HEK293 (cell line): ENCODE measurements around the gene THEM4.

ENCODE experiments used
- CTCF ChIA-PET: fragments of 350-600 bp; formaldehyde crosslinking; extraction: SDS; loops from one replicate; lab custom pipeline; 2021; ENCODE audit warnings: antibody characterized with exemption; lab: Yijun Ruan, JAX
- POLR2A ChIA-PET: fragments of 300-600 bp; formaldehyde crosslinking; extraction: SDS; loops from one replicate; lab custom pipeline; 2020; ENCODE audit warnings: antibody characterized with exemption, inconsistent platforms; lab: Yijun Ruan, JAX
- H3K27ac ChIP-seq: fragments of 200-500 bp; sonication (Bioruptor generic); 2 replicates; pipeline ENCODE4 v1.5.1; 2014; ENCODE audit warnings: low read depth, low read length, control low read depth, inconsistent platforms; ENCODE audit errors: extremely low read depth
- H3K36me3 ChIP-seq, 2 experiments: fragments of 200-500 bp in 1 of 2; sonication (Bioruptor generic) in 1 of 2; 1 replicate in 1 of 2; 2 replicates in 1 of 2; pipeline ENCODE4 v1.5.1; 2014 to 2017; ENCODE audit warnings: inconsistent platforms in 2 of 2, low read length in 2 of 2; ENCODE audit not compliant: control insufficient read depth in 2 of 2, insufficient read depth in 1 of 2
- H3K4me1 ChIP-seq: fragments of 200-500 bp; sonication (Bioruptor generic); 2 replicates; pipeline ENCODE4 v1.5.1; 2014; ENCODE audit warnings: mild to moderate bottlenecking, low read length, inconsistent platforms; ENCODE audit not compliant: control insufficient read depth, insufficient read depth
- H3K4me3 ChIP-seq: 2 replicates; pipeline ENCODE4 v1.5.1; 2011; ENCODE audit warnings: low read depth, mild to moderate bottlenecking, control low read depth, low read length, moderate library complexity
- H3K9me3 ChIP-seq: fragments of 200-500 bp; sonication (Bioruptor generic); 2 replicates; pipeline ENCODE4 v1.5.1; 2014; ENCODE audit warnings: low read depth, low read length, inconsistent platforms; ENCODE audit not compliant: control insufficient read depth, insufficient read depth
- ZNF112 ChIP-seq: fragments of 450-650 bp; formaldehyde crosslinking; IDR thresholded peaks from 2 replicates; pipeline ENCODE4 v1.5.0; 2017; ENCODE audit warnings: missing biosample characterization, missing genetic modification characterization
- ZNF585B ChIP-seq: fragments of 450-650 bp; formaldehyde crosslinking; IDR thresholded peaks from 2 replicates; pipeline ENCODE4 v1.5.1; 2016; ENCODE audit warnings: missing biosample characterization, missing genetic modification characterization
- ZNF629 ChIP-seq: fragments of 450-650 bp; formaldehyde crosslinking; IDR thresholded peaks from 2 replicates; pipeline ENCODE4 v1.5.1; 2017; ENCODE audit warnings: missing biosample characterization, missing genetic modification characterization
- TF ChIP-seq, protein P1 (sequence below): fragments of 450-650 bp; formaldehyde crosslinking; IDR thresholded peaks from 2 replicates; pipeline ENCODE4 v1.5.1; 2016; ENCODE audit warnings: missing biosample characterization, missing genetic modification characterization
- TF ChIP-seq, protein P2 (sequence below): fragments of 450-650 bp; formaldehyde crosslinking; IDR thresholded peaks from 2 replicates; pipeline ENCODE4 v1.5.1; 2017; ENCODE audit warnings: missing biosample characterization, missing genetic modification characterization

THEM4 gene

GRCh38 chr1:151825751-151826660 lies 83.3 kb downstream of the THEM4 start (continued):
- TF ChIP-seq ZNF112 (tag by site-specific recombination), result no peak
- no peak for TF ChIP-seq ZNF629 (tag by site-specific recombination)

DNA sequence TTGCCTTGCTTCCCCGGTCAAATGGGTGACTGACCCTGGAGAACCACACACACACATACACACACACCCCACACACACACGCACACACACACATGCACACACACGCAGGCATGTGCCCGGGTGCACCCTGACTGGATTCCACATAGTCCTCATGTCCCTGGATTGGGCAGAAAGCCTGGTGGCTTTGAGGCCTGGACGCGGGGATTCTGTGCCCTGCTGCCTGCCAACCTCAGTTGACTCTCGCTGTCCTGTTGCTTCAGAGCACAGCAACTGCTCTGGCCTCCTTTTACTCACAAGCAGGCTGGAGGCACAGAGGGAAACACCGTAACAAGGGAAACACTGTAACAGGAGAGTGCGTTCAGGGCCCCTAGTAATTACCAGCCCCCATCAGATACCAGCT lies 84.1 kb downstream of the THEM4 start:
- Histone ChIP-seq H3K9me3 (no peaks in the 10 kb centered on the region), H3K27ac (no peak overlapping the region), H3K36me3 (no peaks in the 10 kb centered on the region), H3K4me1 (no peaks in the 10 kb centered on the region; the same call in 1 of the 2 replicates), H3K4me3 (no peak overlapping the region)
- POLR2A ChIA-PET, result no interaction called here
- CTCF ChIA-PET, result interaction anchor here (1.3 kb wide), 1 partner anchor 11 kb away, joined by 3 read pairs; no protein-coding TSS in a partner anchor
- TF ChIP-seq ZNF585B (tag by site-specific recombination), result no peak
- TF ChIP-seq, protein P1, sequence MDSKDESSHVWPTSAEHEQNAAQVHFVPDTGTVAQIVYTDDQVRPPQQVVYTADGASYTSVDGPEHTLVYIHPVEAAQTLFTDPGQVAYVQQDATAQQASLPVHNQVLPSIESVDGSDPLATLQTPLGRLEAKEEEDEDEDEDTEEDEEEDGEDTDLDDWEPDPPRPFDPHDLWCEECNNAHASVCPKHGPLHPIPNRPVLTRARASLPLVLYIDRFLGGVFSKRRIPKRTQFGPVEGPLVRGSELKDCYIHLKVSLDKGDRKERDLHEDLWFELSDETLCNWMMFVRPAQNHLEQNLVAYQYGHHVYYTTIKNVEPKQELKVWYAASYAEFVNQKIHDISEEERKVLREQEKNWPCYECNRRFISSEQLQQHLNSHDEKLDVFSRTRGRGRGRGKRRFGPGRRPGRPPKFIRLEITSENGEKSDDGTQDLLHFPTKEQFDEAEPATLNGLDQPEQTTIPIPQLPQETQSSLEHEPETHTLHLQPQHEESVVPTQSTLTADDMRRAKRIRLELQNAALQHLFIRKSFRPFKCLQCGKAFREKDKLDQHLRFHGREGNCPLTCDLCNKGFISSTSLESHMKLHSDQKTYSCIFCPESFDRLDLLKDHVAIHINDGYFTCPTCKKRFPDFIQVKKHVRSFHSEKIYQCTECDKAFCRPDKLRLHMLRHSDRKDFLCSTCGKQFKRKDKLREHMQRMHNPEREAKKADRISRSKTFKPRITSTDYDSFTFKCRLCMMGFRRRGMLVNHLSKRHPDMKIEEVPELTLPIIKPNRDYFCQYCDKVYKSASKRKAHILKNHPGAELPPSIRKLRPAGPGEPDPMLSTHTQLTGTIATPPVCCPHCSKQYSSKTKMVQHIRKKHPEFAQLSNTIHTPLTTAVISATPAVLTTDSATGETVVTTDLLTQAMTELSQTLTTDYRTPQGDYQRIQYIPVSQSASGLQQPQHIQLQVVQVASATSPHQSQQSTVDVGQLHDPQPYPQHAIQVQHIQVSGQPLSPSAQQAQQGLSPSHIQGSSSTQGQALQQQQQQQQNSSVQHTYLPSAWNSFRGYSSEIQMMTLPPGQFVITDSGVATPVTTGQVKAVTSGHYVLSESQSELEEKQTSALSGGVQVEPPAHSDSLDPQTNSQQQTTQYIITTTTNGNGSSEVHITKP, result no peak
- TF ChIP-seq, protein P2, sequence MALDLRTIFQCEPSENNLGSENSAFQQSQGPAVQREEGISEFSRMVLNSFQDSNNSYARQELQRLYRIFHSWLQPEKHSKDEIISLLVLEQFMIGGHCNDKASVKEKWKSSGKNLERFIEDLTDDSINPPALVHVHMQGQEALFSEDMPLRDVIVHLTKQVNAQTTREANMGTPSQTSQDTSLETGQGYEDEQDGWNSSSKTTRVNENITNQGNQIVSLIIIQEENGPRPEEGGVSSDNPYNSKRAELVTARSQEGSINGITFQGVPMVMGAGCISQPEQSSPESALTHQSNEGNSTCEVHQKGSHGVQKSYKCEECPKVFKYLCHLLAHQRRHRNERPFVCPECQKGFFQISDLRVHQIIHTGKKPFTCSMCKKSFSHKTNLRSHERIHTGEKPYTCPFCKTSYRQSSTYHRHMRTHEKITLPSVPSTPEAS (tag by site-specific recombination), result peak; percentile 86
